DMS53 (cell line): ENCODE measurements around the gene ZNF692.
"Not testable (repeated sequence)": the region's sequence is repeated elsewhere in the genome, so short reads cannot be mapped to it uniquely, and the experiment has no call there.

Source experiments
- DNase-seq: peaks from one replicate; lab custom pipeline; 2025; lab: John Stamatoyannopoulos, UW

ZNF692 gene

GRCh38 chr1:248849152-248849551, 9.7 kb downstream of the ZNF692 start:
- DNase-seq: no peak

DNA sequence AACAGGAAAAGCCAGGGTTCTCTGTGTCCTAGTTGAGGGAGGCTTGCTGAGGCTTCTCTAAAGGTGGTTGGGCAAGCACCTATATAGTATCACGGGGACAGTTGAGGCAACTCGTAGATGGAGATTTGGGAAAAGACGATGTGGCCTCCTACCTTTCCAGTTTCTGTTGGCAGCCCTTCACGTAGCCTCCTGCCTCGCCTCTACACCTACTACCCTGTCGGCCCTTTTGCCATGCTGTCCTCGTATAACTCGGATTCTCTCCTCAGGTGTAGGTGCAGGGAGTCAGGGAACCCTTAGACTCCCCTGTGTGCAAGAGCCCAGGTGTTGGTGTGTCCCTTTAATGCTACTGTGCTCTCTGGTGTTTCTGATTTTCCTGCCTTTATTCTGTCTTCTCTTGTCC, 10.3 kb downstream of the ZNF692 start:
- DNase-seq: no peak

- DNase-seq: no peak
Measured at GRCh38 chr1:248847956-248848561, 10.8 kb downstream of the ZNF692 start.

DNA sequence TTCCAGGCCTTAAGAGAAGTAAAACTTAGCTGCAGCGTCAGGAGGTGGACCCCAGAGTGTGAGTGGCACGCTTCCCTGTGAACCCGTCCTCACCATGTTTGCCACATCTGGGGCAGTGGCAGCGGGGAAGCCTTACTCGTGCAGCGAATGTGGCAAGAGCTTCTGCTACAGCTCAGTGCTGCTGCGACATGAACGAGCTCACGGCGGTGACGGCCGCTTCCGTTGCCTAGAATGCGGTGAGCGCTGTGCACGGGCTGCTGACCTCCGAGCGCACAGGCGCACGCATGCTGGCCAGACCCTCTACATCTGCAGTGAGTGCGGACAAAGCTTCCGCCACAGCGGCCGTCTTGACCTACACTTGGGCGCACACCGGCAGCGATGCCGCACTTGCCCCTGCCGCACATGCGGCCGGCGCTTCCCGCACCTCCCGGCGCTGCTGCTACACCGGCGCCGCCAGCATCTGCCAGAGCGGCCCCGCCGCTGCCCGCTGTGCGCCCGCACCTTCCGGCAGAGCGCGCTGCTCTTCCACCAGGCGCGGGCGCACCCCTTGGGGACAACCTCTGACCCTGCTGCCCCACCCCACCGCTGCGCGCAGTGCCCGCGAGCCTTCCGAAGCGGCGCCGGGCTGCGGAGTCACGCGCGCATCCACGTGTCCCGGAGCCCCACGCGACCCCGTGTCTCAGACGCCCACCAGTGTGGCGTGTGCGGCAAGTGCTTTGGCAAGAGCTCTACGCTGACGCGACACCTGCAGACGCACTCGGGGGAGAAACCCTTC, 11.5 kb downstream of the ZNF692 start:
- no peak for DNase-seq

DNA sequence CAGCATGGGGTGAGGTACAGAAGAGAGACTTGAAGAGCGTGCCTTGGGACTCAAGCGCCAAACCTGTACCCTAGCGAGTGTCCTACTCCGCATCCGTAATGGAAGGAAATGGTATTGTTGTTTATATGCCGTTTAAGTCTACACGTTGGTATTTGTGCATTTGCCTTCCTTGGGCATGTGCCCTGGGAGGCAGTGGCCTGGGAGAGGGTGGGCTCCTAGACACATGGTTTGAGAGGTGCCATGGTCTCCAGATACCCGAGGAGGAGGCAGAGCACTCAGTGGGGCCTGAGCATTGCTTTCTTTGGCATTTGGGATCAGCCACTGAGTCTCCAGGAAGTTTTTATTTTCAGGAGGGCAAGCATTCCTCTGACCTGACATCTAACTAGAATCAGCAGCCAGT, 14.4 kb downstream of the ZNF692 start:
- DNase-seq: no peak

- DNase-seq: no peak
Measured at GRCh38 chr1:248843687-248844086, 15.2 kb downstream of the ZNF692 start.

- DNase-seq: no peak
Measured at GRCh38 chr1:248842781-248843331, 16.0 kb downstream of the ZNF692 start.

GRCh38 chr1:248841702-248842395, 17.0 kb downstream of the ZNF692 start:
- peak; percentile 57 for DNase-seq

- DNase-seq: no peak
Measured at GRCh38 chr1:248840946-248841345, 17.9 kb downstream of the ZNF692 start.

- no peak for DNase-seq
Measured at GRCh38 chr1:248839168-248839555, 19.7 kb downstream of the ZNF692 start.

DNA sequence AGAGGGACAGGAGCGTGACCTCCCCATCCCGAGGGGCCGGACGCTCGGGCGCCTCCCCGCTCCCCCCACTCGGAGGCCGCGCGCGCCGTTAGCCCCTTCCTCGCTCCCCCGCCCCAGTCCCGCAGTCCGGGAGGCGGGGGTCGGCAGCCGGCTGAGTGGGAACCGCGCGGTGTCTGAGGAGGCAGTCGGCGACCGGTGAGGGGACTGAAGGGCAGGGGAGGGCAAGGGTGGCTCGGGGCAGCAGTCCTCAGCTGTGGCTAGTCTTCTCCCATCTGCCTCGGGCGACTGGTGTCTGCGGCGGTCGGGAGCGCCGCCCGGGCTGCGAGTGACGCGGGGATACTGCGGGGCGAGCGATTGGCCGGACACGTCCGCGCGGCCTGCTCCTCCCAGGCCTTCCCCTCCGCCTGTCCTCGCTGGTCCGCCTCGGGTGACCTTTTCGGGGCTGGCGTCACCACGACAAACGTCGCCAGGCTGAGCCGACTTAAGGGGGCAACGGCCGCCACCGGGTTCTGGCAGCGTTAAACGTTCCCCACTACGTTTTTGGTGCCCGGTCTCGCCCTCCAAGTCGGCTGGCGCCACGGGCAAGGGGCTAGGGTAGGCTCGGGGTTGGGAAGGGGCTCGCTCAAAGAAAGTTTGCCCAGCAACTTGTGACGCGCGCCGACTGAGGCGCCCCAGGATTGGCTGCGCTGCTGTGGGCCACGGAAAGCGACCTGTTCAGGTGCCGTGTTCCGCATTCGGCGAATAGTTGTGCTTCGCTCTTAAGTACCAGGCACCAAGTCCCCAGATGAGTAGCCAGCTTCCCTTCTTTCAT, 20.3 kb downstream of the ZNF692 start:
- peak; percentile 96 for DNase-seq

GRCh38 chr1:248837781-248838356, 21.0 kb downstream of the ZNF692 start, which contains the start of gene ZNF672:
Gene ZNF672 (plus strand): TSS chr1:248838224. CDS start chr1:248847275, 9,051 bp downstream.
- DNase-seq: peak; percentile 99

GRCh38 chr1:248837045-248837780, 21.7 kb downstream of the ZNF692 start:
- DNase-seq: peak; percentile 82

DNA sequence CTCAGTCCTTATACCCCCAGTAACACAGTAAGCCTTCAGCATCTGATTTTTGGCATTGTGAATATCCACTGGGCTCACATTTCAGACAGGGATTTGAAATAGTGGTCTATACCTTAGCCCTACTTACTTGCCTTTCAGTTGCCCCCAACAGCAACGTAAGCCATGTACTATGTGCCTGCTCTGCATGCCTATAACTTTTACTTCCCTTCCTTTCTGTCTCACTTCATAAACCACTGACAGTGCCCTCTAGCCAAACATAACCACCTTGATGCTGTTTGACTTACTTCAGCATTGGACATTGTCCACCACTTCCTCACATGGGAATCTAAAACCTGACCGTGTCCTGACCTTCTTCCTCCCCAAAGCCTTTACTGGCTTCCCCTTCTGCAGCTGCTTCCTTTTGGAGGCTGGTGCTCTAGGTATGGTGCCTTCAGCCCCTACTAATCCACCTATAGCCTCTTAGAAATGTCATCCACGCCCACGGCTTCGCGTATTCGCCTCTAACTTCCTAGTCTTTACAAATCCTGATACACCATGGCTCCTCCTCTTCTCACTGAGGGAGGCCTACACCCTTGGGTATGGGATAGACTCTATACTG, 24.4 kb downstream of the ZNF692 start:
- no peak for DNase-seq

DNA sequence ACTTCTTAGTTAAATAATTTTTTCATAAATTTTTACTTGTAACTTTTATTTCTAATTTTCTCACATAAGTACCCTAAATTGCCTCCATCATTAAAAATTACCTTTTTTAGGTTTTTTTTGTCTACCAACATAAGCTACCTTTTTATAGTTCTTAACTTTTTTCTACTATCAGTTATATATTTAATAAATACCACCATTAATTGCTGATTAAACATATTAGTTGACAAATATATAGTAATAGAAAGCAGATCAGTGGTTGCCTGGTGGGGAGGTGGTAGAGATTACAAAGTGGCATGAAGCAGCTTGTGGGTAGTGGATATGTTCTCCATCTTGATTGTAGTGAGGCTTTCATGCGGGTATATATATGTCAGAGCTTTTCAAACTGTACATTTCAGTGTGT, 27.0 kb downstream of the ZNF692 start:
- DNase-seq: no peak

GRCh38 chr1:248830718-248831017, 28.2 kb downstream of the ZNF692 start:
- DNase-seq: not testable (repeated sequence)

- DNase-seq: peak; percentile 41
Measured at GRCh38 chr1:248828845-248829244, 30.0 kb downstream of the ZNF692 start.

DNA sequence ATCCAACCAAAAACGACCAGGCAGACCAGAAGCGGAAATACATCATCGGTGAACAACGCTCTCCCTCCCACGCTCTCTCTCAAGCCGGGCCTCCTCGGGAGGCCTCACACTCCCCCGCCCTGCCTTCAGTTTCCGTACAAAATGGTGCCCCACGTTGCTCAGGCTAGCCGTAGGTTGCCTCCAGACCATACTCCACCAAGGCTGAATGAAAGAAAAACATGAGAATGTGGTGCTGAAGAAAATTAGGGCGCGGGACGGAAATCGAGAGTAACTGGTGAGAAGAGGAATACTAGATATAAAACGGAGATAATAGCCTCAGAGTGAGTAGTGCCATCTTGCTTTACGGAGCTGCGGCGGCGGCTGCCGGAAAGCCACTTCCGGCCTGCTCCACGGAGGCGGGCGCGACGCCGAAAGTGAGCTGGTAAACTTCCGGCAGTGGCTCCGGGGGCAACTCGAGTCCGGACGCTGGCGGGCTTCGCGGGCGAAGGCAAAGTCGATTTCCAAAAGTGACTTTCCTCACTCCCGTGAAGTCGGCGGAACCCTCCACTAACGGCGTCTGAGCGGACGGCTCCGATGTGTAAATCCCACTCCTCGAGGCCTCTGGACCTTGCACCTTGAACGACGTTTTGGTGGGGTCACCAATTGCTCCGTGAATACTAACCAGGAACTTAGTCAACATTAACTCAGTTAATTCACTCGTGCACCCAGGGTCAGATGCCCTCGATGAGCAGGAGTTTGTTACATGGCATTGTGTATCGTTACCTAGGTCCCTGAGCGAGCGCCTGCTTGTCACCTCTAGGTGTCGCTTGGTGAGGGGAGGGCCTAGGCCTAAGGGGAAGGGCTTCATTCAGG, 32.8 kb downstream of the ZNF692 start, which contains the start of gene SH3BP5L:
Gene SH3BP5L (minus strand): TSS at position 7 of the 852 bp plus-strand sequence. CDS start 980 bp downstream, outside the sequence.
- DNase-seq: peak; percentile 97

DNA sequence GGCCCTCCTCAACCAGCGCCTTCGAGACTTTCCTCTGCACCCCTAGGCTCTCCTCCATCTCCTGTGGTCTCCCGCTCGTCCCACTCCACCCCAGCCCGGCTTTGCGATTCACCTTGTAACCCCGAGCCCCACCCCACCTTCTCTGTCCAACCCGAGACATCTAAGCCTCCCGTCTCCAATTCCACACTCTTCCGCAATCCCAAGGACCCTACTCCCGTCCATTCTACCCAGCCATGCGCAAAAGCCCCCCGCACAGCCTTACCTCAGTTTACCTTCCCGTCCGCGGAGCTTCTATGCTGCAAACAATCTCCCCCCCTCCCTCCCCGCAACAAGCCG, 33.3 kb downstream of the ZNF692 start:
- DNase-seq: no peak

DNA sequence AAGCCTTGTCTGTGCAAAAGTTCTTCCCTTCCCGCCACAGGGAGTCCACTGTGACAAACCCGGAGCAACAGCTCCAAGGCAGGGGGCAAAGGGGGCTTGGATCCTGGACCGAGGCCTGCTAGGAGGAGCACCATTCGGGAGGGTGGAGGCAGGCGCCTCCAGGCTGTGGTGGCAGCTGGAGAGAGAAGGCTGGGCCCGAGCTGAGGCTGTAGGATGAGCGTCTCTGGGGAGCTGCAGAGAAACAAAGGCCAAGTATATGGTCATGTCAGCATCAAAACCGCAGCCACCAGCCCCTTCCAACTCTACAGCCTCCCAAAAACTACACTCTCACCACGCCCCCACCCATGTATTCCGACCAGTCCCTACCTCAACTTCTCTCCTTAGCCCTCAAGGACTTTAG, 33.7 kb downstream of the ZNF692 start:
- DNase-seq: no peak
